Measurements from ENCODE around the gene CDPF1.

Gene CDPF1

GRCh38 chr22:46250035-46250782 lies at the start of gene CDPF1:
CDPF1 (minus strand) TSS chr22:46250293; CDS start chr22:46248284, 2,009 bp downstream.
- DNase-seq (ENCODE audit: insufficient read length, low spot score) (peak; percentile 92), FAIRE-seq (peak; percentile 99)

DNA sequence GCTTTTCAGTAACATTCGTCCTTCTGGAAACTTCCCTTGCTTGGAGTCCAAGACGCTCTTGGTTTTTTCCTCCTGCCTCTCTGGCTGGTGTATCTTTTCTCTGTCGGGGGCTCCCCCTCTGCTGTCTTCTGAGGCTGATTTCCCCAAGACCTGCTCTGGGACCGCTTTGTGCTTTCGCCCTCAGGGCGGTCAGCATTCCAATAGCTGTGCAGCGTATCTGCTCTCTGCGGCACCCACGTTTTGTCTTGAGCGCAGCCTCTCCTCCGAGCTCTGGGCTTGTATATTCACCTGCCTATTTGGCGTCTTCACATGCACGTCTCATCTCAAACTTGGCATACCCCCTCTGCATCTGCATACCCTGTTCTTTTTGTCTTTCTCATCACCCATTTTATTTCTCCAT lies 49.0 kb upstream of the CDPF1 start:
- DNase-seq (ENCODE audit: insufficient read length, low spot score) (no peak), FAIRE-seq (no peak)

- FAIRE-seq (peak; percentile 53), DNase-seq (ENCODE audit: insufficient read length, low spot score) (no peak)
Observed at GRCh38 chr22:46297151-46297812, 47.2 kb upstream of the CDPF1 start.

DNA sequence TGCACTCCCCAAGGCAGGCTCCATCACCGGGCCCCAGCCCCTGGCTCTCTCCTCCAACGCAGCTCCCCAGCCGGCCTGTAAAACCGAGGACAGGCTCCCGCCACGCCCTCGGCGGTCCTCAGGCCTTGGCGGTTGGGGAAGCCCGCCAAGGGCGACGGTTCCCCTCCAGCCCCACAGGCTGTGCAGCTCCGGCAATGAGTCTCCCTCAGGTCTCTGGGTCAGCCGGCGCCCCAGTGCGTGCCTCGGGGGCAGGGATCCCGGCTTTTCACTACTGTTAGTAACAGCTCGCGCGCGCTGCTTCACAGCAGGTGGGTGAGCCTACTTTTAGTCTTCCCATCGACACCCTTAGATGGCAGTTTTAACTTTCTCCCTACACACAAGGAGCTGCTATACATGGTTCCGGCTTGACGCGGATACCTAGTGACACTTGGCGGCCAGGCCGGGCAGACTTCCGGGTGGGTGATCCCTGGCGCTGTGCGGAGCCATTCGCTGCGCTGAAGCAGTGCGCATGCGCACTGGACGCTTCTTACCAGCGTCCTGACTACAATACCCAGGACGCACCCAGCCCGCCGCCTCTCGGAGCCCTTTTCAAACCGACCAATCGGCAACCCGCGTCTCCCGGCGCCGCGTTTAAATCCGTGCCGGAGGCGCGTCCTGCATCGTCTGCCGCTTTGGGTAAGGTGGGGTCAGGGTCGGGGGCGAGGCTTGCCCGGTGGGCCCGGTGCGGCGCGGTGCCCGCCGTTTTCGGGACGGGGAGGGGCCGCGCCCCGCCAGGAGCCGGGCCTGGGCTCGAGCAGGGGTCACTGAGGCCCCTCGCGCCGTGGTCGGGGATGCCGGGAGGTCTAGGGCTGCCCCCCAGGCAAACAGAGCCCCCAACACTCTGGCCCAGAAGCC lies 46.4 kb upstream of the CDPF1 start, which contains the start of gene GTSE1:
GTSE1 (plus strand) TSS at position 614 of the 894 bp plus-strand sequence. CDS start 531 bp downstream, outside the sequence.
- peak; percentile 99 for FAIRE-seq
- peak; percentile 98 for DNase-seq (ENCODE audit: insufficient read length, low spot score)

DNA sequence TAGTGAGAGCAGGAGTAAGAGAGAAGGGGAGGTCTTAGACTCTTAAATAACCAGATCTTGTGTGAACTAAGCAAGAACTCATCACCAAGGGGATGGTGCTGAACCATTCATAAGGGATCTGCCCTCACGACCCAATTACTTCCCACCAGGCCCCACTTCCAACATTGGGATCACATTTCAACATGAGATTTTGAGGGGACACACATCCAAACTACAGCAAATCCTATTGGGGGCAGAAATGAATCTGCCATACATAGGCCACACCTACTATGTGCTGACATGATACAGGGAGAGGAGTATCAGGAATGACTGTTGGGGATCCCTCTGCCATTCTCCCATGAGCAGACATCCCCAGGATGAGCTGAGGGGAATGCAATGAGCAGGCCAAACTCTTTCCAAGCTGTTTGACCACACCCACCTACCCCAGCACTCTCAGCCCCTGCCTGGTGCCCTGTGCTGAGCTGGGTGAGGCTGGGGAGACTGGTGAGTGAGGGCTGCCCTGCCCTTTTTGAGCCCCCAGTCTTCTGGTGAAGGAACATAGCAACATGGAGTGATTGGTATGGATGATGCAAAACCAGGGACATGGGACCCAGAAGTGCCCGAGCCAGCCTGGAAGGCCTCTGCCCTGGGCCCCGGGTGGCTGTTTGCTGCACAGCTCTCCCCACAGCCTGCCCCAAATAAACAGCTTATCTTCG lies 45.3 kb upstream of the CDPF1 start:
- DNase-seq (ENCODE audit: insufficient read length, low spot score) (no peak), FAIRE-seq (no peak)

GRCh38 chr22:46294784-46295183 lies 44.7 kb upstream of the CDPF1 start:
- no peak for FAIRE-seq
- DNase-seq (ENCODE audit: insufficient read length, low spot score), result no peak

DNA sequence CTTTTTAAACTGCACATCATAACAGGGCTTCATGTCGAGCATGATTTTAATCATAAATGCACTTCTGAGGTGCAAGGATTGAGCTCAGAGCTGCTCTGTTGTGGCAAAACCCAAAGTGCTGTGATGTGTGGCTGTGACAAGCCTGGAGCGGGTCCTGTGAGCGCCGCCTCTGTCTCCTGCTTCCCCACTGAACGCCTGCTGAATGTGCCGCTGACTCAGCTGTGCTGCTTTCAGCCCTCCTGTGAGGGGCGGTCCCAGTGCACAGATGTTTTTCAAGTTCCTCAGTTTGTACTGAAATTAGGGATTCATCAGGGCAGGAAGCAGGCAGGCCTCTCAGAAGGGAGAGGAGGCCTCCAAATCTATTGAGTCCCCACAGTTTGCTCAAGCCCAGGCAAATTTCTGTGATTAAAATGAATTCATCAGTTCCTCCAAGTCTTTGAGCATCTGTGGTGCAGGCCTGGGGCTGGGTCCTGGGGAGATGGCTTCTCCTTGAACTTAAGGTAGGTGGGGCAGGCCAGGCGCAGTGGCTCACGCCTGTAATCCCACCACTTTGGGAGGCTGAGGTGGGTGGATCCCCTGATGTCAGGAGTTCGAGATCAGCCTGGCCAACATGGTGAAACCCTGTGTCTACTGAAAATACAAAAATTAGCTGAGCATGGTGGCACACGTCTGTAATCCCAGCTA lies 43.6 kb upstream of the CDPF1 start:
- no peak for DNase-seq (ENCODE audit: insufficient read length, low spot score)
- no peak for FAIRE-seq

GRCh38 chr22:46292732-46293131 lies 42.6 kb upstream of the CDPF1 start:
- no peak for DNase-seq (ENCODE audit: insufficient read length, low spot score)
- FAIRE-seq, result no peak

GRCh38 chr22:46292173-46292572 lies 42.1 kb upstream of the CDPF1 start:
- DNase-seq (ENCODE audit: insufficient read length, low spot score) (no peak), FAIRE-seq (no peak)

DNA sequence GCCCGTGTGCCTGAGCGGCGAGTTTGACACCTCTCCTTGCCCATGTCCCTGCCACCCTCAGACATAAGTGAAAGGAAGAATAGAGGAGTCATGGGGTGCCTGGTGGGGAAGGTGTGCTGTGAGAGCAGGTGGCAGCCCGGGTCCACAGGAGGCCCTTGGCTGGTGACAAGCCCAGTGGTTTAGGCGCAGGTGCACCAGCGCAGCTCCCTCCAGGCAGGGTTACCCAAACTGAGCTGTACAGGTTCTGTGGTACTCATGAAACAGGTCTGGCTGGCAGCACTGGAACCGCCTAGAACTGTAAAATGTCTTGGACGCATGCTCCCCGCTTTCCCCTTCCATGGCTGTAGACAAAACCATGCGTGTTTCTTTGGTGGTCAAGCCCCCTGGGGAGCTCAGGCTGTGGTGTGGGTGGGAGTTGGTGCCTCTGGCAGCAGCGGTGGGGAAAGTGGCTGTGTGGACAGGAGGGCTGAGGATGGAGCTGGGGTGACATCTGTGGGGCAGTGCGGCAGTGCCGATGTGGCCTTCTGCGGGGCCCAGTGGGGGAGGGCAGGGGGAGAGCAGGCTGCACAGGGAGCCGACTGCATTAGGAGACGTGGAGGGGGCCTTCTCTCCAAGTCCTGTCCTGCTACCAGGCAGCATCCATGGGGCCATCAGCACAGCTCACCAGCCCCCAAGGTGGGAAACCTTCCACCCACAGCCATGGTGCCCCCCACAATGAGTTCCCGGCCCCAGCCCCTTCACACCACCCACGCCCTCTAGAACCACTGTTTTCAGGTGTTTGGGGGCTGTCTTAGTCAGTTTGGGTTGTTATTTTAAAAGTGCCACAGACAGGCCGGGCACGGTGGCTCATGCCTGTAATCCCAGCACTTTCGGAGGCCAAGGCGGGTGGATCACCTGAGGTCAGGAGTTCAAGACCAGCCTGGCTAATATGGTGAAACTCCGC lies 41.0 kb upstream of the CDPF1 start:
- no peak for FAIRE-seq
- no peak for DNase-seq (ENCODE audit: insufficient read length, low spot score)

DNA sequence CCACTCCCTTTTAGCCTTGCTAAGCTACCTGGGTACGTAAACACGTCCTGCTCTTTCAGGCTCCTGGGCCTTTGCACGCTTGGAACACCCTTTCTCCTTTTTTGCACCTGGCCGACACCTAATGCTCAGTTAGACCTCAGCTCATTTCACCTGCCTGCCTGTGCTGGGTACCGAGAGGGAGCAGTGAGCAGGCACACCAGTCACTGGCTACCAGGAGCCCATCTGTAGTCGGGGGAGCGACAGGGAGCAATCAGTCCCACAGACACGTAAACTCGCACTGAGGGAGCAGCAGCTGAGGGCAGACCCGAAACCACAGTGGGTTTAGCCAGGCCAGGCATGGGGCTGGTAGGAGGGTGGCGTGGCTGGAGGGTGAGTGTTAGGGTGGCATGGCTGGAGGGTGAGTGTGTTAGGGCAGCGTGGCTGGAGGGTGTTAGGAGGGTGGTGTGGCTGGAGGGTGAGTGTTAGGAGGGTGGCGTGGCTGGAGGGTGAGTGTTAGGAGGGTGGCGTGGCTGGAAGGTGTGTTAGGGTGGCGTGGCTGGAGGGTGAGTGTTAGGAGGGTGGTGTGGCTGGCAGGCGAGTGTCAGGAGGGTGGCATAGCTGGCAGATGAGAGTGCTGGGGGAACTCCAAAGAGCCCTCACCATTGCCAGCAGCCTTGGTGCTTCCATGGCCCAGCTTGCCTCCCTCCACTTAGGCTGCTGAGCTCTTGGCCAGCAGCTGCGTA lies 40.2 kb upstream of the CDPF1 start:
- DNase-seq (ENCODE audit: insufficient read length, low spot score), result no peak
- no peak for FAIRE-seq

DNA sequence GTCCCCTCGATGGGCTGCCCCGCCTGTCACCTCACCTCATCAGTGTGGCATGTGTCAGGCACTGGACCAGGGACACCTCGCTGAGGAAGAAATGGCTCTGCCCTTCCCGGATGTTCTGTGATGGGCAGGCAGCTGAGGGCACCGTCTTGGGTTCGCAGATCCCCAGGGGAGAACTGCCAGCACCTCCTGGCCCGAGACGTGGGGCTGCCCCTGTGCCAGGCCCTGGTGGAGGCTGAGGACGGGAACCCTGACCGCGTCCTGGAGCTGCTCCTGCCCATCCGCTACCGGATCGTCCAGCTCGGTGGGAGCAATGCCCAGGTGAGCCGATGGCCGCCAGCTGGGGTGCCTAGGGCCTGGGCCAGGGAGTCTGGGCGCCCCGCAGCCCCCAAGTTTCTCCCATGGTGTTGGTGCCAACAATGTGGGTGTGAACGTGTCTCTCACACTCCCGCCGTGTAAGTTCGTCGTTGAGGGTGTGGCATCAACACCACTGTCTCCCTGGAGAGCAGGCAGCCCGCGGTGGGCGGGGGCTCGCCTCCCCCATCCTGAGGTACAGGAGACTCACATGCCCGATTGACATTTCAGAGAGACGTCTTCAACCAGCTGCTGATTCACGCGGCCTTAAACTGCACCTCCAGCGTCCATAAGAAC lies 39.3 kb upstream of the CDPF1 start:
- no peak for FAIRE-seq

DNA sequence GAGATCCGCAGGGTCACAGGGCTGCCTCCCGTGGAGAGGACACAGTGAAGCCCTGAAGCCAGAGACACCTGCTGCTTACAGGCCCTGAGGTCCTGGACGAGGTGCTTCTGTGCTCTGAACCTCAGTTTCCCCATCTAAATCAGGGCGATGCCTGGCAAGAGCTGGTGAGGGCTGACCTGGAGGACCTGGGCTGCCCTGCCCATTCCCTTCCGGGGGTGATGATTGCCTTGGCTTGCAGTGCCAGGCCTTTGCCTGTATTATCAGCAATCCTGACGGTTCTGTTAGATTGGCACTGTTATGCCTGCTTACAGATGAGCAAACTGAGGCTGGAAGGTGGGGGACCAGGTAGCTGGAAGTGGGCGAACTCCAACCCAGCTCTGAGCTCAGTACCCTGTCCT lies 38.8 kb upstream of the CDPF1 start:
- FAIRE-seq, result no peak

More for the DNA sequence above, 39.3 kb upstream of the CDPF1 start:
- no peak for DNase-seq (ENCODE audit: insufficient read length, low spot score)

DNA sequence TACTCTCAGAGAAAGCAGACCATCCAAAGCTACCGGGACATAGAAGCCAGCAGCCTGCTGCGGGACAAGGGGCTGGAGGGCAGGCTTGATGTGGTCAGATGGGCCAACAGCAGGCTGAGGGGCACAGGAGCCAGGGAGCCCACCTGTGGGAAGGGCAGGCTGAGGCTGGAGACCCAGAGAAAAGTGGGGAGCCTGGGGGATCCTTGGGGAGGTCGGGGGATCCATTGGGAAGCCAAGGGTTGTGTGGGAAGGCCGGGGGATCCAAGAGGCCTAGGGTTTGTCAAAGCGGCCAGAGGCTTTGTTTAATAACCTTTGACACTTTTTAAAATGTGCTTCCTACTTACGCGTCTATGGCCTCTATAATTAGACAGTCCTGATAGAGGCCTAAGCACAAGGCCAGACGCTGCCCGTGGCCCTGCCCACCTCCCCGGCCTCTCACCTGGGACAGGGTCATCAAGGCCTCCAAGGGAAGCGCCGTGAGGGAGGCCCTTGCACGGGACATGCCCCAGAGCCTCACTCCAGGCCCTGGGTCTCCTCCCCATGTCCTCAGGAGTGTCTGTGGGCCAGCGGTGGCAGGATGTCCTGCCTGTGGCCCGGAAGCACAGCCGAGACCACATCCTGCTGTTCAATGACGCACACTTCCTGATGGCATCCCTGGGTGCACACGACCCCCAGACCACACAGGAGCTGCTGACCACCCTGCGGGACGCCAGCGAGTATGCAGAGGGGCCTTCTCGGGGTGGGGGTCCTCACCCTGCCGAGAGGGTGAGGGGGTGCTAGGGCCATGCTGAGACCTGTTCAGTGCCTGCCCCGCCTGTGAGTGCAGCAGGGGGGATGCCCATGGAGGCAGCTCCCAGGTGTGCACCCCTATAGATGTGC lies 38.0 kb upstream of the CDPF1 start:
- DNase-seq (ENCODE audit: insufficient read length, low spot score), result peak; percentile 93
- peak; percentile 98 for FAIRE-seq

More for the DNA sequence above, 38.8 kb upstream of the CDPF1 start:
- DNase-seq (ENCODE audit: insufficient read length, low spot score), result no peak

DNA sequence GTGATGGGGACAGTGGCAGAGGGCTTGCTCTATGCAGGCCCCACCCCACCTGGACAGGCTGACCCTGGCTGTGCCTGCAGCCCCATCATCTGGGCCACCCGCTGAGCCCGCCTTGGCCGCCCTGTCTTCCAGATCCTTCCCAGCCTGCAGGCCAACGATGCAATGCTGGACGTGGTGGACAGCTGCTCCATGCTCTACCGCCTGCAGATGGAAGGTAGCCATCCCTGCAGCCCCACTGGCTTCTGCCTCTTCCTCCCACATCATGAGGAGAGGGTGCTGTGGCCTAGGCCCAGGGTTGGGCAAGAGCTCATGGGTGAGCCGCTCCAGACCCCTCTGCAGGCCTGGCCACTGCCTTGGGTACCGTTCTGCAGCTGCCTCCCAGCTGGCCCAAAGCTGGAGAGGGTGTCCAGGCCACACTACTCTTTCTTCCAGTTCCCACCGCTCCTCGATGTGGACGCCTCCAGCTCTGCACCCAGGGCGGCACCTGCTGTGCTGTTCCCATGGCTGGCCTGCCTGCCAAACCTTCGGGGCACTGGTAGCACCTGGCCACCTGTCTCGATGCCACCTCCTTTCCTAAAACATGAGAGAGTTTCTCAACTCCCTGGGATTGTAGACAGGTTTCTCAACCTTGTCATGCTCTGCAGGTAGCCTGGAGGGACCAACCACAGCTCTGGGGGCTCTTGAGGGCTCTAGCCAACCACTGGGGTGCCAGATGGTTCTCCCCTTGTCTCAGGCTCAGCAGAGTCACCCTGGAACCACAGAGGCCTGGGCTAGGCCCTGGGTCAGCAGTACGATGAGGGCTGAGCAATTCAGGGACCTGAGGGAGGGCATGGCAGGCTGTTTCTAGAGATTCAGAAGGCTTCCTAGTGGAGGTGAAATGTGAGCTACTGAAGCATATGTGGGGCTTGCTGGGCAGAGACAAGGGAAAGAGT lies 37.1 kb upstream of the CDPF1 start:
- no peak for DNase-seq (ENCODE audit: insufficient read length, low spot score)
- peak; percentile 68 for FAIRE-seq

- no peak for DNase-seq (ENCODE audit: insufficient read length, low spot score)
- no peak for FAIRE-seq
Observed at GRCh38 chr22:46286006-46286405, 35.9 kb upstream of the CDPF1 start.

Data from GM19239 (cell line).